Heart left ventricle (tissue), 16 donors: ENCODE measurements around the gene SDF2L1. TPM values are rescaled to one million over a fixed set of nuclear protein-coding genes. Genes with fewer than 3 reads are reported as not detected.

Experiments used
- ATAC-seq, 4 donors: fragments of 200-7000 bp; cut with Tn5 transposase; one replicate each; pipeline ENCODE4 v1.9.1; 2020 to 2022; ENCODE audit warnings: moderate library complexity in 4 of 4, mild to moderate bottlenecking in 3 of 4, moderate number of reproducible peaks in 1 of 4
- DNase-seq, 5 donors: peaks; one replicate each; pipeline ENCODE4 v3.0.0-alpha.2; 2020
- H3K27ac ChIP-seq, 12 donors: fragments of 200-600 bp; sonication (generic) in 4 of 12; one replicate each; pipeline versions ENCODE4 v1.5.0 to v1.8.0; 2016 to 2022; ENCODE audit warnings: mild to moderate bottlenecking in 2 of 12
- H3K27me3 ChIP-seq, 9 donors: fragments of 200-600 bp; sonication (generic) in 2 of 9; one replicate each; pipeline versions ENCODE4 v1.5.1 to v1.8.0; 2016 to 2022; ENCODE audit warnings: mild to moderate bottlenecking in 3 of 9
- H3K36me3 ChIP-seq, 9 donors: fragments of 200-600 bp; sonication (generic) in 2 of 9; one replicate each; pipeline versions ENCODE4 v1.5.0 to v1.8.0; 2018 to 2022; ENCODE audit warnings: mild to moderate bottlenecking in 2 of 9
- H3K4me1 ChIP-seq, 12 donors: fragments of 200-600 bp; sonication (generic) in 4 of 12; one replicate each; pipeline versions ENCODE4 v1.5.0 to v1.8.0; 2016 to 2022; ENCODE audit warnings: mild to moderate bottlenecking in 3 of 12
- H3K4me3 ChIP-seq, 12 donors: fragments of 200-600 bp; sonication (generic) in 4 of 12; one replicate each; pipeline versions ENCODE4 v1.5.0 to v1.8.0; 2017 to 2022; ENCODE audit warnings: mild to moderate bottlenecking in 9 of 12, moderate library complexity in 4 of 12
- H3K9me3 ChIP-seq, 12 donors: fragments of 200-600 bp; sonication (generic) in 4 of 12; one replicate each; pipeline versions ENCODE4 v1.5.0 to v1.8.0; 2016 to 2022; ENCODE audit warnings: mild to moderate bottlenecking in 1 of 12
- CTCF ChIP-seq, 12 donors: fragments of 200-600 bp; sonication (generic) in 4 of 12; IDR thresholded peaks; one replicate each; pipeline versions ENCODE4 v1.5.0 to v1.8.0; 2018 to 2022; ENCODE audit warnings: antibody characterized with exemption in 12 of 12, mild to moderate bottlenecking in 5 of 12
- POLR2A ChIP-seq, 2 donors: fragments of 450-650 bp; IDR thresholded peaks; one replicate each; pipeline ENCODE4 v1.6.1; 2017; ENCODE audit warnings: antibody characterized with exemption in 2 of 2, mild to moderate bottlenecking in 2 of 2, moderate library complexity in 2 of 2
- WGBS, 4 donors: extraction: QIAGEN DNeasy Blood & Tissue Kit in 2 of 4; methylation state at CpG; one replicate each; pipeline versions ENCODE4 v1.1.5 to v1.1.7; 2013 to 2018; 5-methylcytosine and 5-hydroxymethylcytosine counted together
- intact Hi-C, 10 donors: fragments of 100-400 bp; cut with DNase I; formaldehyde crosslinking; loops; one replicate each; pipeline versions ENCODE4 v1.11.1 to v1.14.2; 2022
- polyA plus RNA-seq, 2 donors: library from polyadenylated mRNA; stranded (reverse); fragments of 200-250 nt; gene quantifications; one replicate each; pipeline ENCODE4 v1.2.3, GENCODE V29; 2013
- total RNA-seq, 9 donors: library from RNA; depleted of rRNA in 2 of 9; stranded (reverse); fragments of >200 nt in 2 of 9; fragmentation: NEBNext Ultra II Directional in 3 of 9; extraction: Animal tissue kit (Norgen Biotek cat#: 25700) in 3 of 9; gene quantifications; one replicate each; pipeline versions ENCODE4 v1.1.0 to v1.2.4, GENCODE V29; 2016 to 2023
- donor health status: ischemic (EF 13 %, LVEDD 7.1; RV severe dilation, severe dysfunction).
- donor health status: healthy with polysubstance abuse.
- donor health status: DM: no; HTN: yes; CAD: no.
- donor health status: DM: no; HTN: no; CAD: no.
- donor health status: ischemic (EF 25% LVEDD 6.9; RV normal size, moderate dysfunction).
- donor health status: ischemic (EF 25% LVEDD 5.7; RV mildly dilated, moderate dysfunction).
- donor health status: healthy.
- donor health status: DM: yes; HTN: yes; CAD: no.
- donor health status: ischemic (EF 35%, LVEDD 5.7; RV mildly dilated, moderate dysfunction).
- donor health status: nonischemic (EF 11% LVEDD 7.7; RV severe dilation, severe dysfunction).
- donor health status: DM: yes; HTN: yes; CAD: no.
- donor health status: PGD.
- donor health status: ischemic (EF 29% LVEDD 5.4; RV normal size, mild dysfunction).
- donor health status: nonischemic (EF 23%, LVEDD 6.1; RV moderate dilation, normal function).

The SDF2L1 gene
- total and polyA plus RNA-seq, 11 donors = 14.1 to 226 (median 24.5) TPM

GRCh38 chr22:21682385-21683175 is 40.5 kb downstream of the SDF2L1 start:
- intact Hi-C loops = no loop called here
- 86 to 94% (median 93%) methylated on average over 17 to 20 of the region's 20 CpGs for WGBS, 4 donors
- Histone ChIP-seq H3K27ac (no peak overlapping the region), H3K27me3 (no peaks in the 10 kb centered on the region), H3K9me3 (no peaks in the 10 kb centered on the region), H3K4me3 (no peak overlapping the region), H3K36me3 (peaks cover 3 to 70% (median 66%) of the 10 kb centered on the region in 9 donors), H3K4me1 (no peaks in the 10 kb centered on the region)
- ATAC-seq (no peak), DNase-seq (no peak)
- TF ChIP-seq POLR2A (IDR thresholded peaks at IDR 0.05) = no peak
- no peak for TF ChIP-seq CTCF (IDR thresholded peaks at IDR 0.05)

- Histone ChIP-seq H3K9me3 (no peaks in the 10 kb centered on the region), H3K27ac (no peak overlapping the region), H3K36me3 (peaks cover 3 to 79% (median 72%) of the 10 kb centered on the region in 9 donors), H3K4me1 (no peaks in the 10 kb centered on the region), H3K4me3 (no peak overlapping the region), H3K27me3 (no peaks in the 10 kb centered on the region)
- no peak for TF ChIP-seq CTCF (IDR thresholded peaks at IDR 0.05)
- TF ChIP-seq POLR2A (IDR thresholded peaks at IDR 0.05) = no peak
- WGBS, 4 donors = 87 to 96% (median 92%) methylated on average over 6 to 7 of the region's 7 CpGs
- no peak for ATAC-seq
- intact Hi-C loops = no loop called here
- DNase-seq = no peak
Observed at GRCh38 chr22:21683401-21683811, 41.3 kb downstream of the SDF2L1 start.

GRCh38 chr22:21684492-21685163 is 42.5 kb downstream of the SDF2L1 start:
- WGBS, 4 donors = 93 to 96% (median 94%) methylated on average over 19 of the region's 19 CpGs
- intact Hi-C loops = no loop called here
- DNase-seq (no peak), ATAC-seq (no peak)
- Histone ChIP-seq H3K27ac (no peak overlapping the region), H3K9me3 (no peaks in the 10 kb centered on the region), H3K4me1 (no peaks in the 10 kb centered on the region), H3K4me3 (no peak overlapping the region), H3K27me3 (no peaks in the 10 kb centered on the region), H3K36me3 (peaks cover 3 to 89% (median 83%) of the 10 kb centered on the region in 9 donors)
- no peak for TF ChIP-seq POLR2A (IDR thresholded peaks at IDR 0.05)
- TF ChIP-seq CTCF (IDR thresholded peaks at IDR 0.05) = no peak

DNA sequence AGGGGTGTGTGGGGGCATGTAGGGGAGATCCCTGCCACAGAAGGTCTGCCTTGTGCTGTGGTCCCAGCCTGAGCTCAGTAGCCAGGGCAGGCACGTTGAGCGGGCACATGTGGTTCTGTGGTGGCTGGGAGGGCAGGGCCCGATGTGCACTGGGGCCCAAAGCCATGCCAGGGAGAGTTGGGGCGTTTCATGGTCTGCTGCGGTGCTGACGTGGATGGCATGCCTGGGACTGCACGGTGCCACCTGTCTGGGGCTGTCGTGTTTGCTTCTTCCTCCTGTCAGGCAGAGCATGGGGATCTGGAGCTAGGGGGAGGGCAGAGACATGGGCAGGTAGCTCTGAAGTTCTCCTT is 43.0 kb downstream of the SDF2L1 start:
- no peak overlapping the region for H3K27ac ChIP-seq
- peaks cover 0 to under 1% (median 0%) of the 10 kb centered on the region in 12 donors for H3K4me1 ChIP-seq
- WGBS, 4 donors = 78 to 100% (median 83%) methylated on average over 5 to 8 of the region's 8 CpGs
- ATAC-seq (no peak), DNase-seq (no peak)
- intact Hi-C loops = no loop called here
- no peaks in the 10 kb centered on the region for H3K9me3 ChIP-seq
- H3K4me3 ChIP-seq = no peak overlapping the region
- no peaks in the 10 kb centered on the region for H3K27me3 ChIP-seq
- TF ChIP-seq POLR2A (IDR thresholded peaks at IDR 0.05) (no peak), CTCF (IDR thresholded peaks at IDR 0.05) (no peak)
- H3K36me3 ChIP-seq = peaks cover 3 to 94% (median 86%) of the 10 kb centered on the region in 9 donors
